NB4 (cell line): ENCODE data around the gene BRAT1.

Experiments used
- MYC ChIP-seq: IDR thresholded peaks from 2 replicates; pipeline ENCODE4 v1.6.1; 2011; ENCODE audit warnings: low read depth, low read length
- POLR2A ChIP-seq: IDR thresholded peaks from 2 replicates; pipeline ENCODE4 v1.6.1; 2011; ENCODE audit warnings: mild to moderate bottlenecking; ENCODE audit not compliant: insufficient read length; ENCODE audit errors: extremely low read depth
- TF ChIP-seq, protein P1 (sequence below): IDR thresholded peaks from one replicate; pipeline ENCODE4 v1.5.1; 2012; ENCODE audit warnings: low read depth, low read length
- TF ChIP-seq, protein P2 (sequence below): IDR thresholded peaks from 2 replicates; pipeline ENCODE4 v1.6.1; 2011; ENCODE audit warnings: low read depth, low read length

DNA sequence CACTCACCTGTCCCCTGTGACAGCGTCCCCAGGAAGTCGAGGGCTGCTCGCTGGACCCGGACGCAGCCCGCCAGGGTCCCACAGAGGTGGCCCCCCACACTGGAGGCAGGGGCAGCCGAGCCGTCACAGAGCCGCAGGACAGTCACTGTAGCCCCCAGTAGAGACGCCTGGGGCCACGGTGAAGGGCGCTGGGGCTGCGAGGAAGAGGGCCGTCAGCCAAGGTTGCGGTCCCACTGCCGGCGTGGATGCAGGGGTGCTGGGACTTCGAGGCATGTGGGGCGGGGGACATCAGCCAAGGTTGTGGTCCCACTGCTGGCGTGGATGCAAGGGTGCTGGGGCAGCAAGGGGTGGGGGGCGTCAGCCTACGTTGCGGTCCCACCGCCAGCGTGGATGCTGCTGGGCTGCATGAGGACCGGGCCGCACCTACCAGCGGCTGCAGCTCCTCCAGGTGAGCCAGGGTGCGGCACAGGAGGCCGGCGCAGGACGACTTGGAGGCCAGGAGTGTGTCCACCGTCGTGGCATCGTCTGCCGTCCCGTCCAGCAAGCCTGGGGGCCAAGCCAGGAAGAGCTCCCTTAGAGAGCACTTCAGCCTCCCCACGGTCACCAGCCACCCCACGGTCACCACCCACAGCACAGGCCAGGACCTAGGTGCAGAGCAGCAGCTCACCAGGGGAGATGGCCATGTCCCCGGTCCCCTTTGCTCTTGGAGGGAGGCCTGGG is 13.9 kb downstream of the BRAT1 start:
- TF ChIP-seq, protein P1, sequence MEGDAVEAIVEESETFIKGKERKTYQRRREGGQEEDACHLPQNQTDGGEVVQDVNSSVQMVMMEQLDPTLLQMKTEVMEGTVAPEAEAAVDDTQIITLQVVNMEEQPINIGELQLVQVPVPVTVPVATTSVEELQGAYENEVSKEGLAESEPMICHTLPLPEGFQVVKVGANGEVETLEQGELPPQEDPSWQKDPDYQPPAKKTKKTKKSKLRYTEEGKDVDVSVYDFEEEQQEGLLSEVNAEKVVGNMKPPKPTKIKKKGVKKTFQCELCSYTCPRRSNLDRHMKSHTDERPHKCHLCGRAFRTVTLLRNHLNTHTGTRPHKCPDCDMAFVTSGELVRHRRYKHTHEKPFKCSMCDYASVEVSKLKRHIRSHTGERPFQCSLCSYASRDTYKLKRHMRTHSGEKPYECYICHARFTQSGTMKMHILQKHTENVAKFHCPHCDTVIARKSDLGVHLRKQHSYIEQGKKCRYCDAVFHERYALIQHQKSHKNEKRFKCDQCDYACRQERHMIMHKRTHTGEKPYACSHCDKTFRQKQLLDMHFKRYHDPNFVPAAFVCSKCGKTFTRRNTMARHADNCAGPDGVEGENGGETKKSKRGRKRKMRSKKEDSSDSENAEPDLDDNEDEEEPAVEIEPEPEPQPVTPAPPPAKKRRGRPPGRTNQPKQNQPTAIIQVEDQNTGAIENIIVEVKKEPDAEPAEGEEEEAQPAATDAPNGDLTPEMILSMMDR = no peak
- TF ChIP-seq MYC = no peak
- TF ChIP-seq POLR2A = no peak
- TF ChIP-seq, protein P2, sequence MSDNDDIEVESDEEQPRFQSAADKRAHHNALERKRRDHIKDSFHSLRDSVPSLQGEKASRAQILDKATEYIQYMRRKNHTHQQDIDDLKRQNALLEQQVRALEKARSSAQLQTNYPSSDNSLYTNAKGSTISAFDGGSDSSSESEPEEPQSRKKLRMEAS = no peak
